H1 (cell line): ENCODE results near the gene ALDH1A2. TPM values are rescaled to one million over a fixed set of nuclear protein-coding genes. Genes with fewer than 3 reads are reported as not detected.
"Not testable (repeated sequence)": the region's sequence is repeated elsewhere in the genome, so short reads cannot be mapped to it uniquely, and the experiment has no call there.

ENCODE experiments used
- CTCF ChIA-PET: fragments of 300-600 bp; sonication (Branson Sonifier 250); formaldehyde crosslinking; loops from one replicate; lab custom pipeline; 2021; ENCODE audit not compliant: partially characterized antibody; lab: Charles Lee
- POLR2A ChIA-PET: fragments of 300-600 bp; sonication (Branson Sonifier 250); formaldehyde crosslinking; loops from one replicate; lab custom pipeline; 2021; ENCODE audit warnings: inconsistent platforms; ENCODE audit not compliant: partially characterized antibody; lab: Charles Lee
- DNase-seq, 2 experiments: peaks; one replicate each; pipeline versions ENCODE4 v3.0.0 to v3.0.0-alpha.2; 2010 to 2022; ENCODE audit warnings: low spot score in 2 of 2, low read depth in 1 of 2, mixed read lengths in 1 of 2
- FAIRE-seq: peaks from 2 replicates; lab custom pipeline; 2011; peaks lifted over from hg19 to GRCh38; lab: Jason Lieb, UNC
- H2AFZ ChIP-seq: 2 replicates; pipeline ENCODE4 v1.8.1; 2012; ENCODE audit warnings: low read length, inconsistent platforms
- H2AK5ac ChIP-seq: 2 replicates; pipeline ENCODE4 v1.6.1; 2013; ENCODE audit warnings: low read depth, low read length
- H2BK120ac ChIP-seq: replicated peaks from 2 replicates; pipeline ENCODE3; 2013; ENCODE audit warnings: low read depth, low read length, inconsistent platforms
- H2BK12ac ChIP-seq: 2 replicates; pipeline ENCODE4 v1.6.1; 2013; ENCODE audit warnings: low read depth, low read length
- H2BK15ac ChIP-seq: 2 replicates; pipeline ENCODE4 v1.6.1; 2013; ENCODE audit warnings: low read length
- H2BK20ac ChIP-seq: 2 replicates; pipeline ENCODE4 v1.6.1; 2013; ENCODE audit warnings: low read length
- H2BK5ac ChIP-seq: 2 replicates; pipeline ENCODE4 v1.6.1; 2013; ENCODE audit warnings: low read depth, low read length
- H3K14ac ChIP-seq: 2 replicates; pipeline ENCODE4 v1.6.1; 2013; ENCODE audit warnings: inconsistent platforms; ENCODE audit not compliant: insufficient read length
- H3K18ac ChIP-seq: 2 replicates; pipeline ENCODE4 v1.6.1; 2013; ENCODE audit warnings: low read length; ENCODE audit errors: extremely low read depth
- H3K23ac ChIP-seq: 2 replicates; pipeline ENCODE4 v1.6.1; 2013; ENCODE audit warnings: inconsistent platforms; ENCODE audit not compliant: insufficient read length
- H3K23me2 ChIP-seq: 2 replicates; pipeline ENCODE4 v1.6.1; 2013; ENCODE audit warnings: low read depth, low read length
- H3K27ac ChIP-seq: 2 replicates; pipeline ENCODE4 v1.6.1; 2011; ENCODE audit warnings: low read depth, low read length, inconsistent platforms
- H3K27me3 ChIP-seq, 4 experiments: replicated peaks in 1 of 4; 1 replicate in 1 of 4; 2 replicates in 3 of 4; pipeline versions ENCODE4 v1.6.1 to v1.8.1; 2011 to 2013; ENCODE audit warnings: low read length in 3 of 4, mild to moderate bottlenecking in 3 of 4, inconsistent platforms in 2 of 4, mixed read lengths in 2 of 4, moderate library complexity in 1 of 4; ENCODE audit not compliant: control insufficient read depth in 3 of 4, insufficient read depth in 3 of 4; ENCODE audit errors: extremely low read depth in 1 of 4
- H3K36me3 ChIP-seq, 4 experiments: 2 replicates each; pipeline versions ENCODE4 v1.6.1 to v1.8.1; 2011 to 2013; ENCODE audit warnings: mild to moderate bottlenecking in 4 of 4, low read length in 3 of 4, moderate library complexity in 2 of 4, control low read depth in 1 of 4, inconsistent platforms in 1 of 4; ENCODE audit not compliant: insufficient read depth in 4 of 4, control insufficient read depth in 2 of 4
- H3K4ac ChIP-seq: replicated peaks from 2 replicates; pipeline ENCODE3; 2013; ENCODE audit warnings: low read length, low read depth, mixed read lengths, inconsistent platforms; ENCODE audit not compliant: insufficient read length
- H3K4me1 ChIP-seq, 4 experiments: replicated peaks in 1 of 4; 1 replicate in 1 of 4; 2 replicates in 3 of 4; pipeline versions ENCODE4 v1.6.1 to v1.8.1; 2011 to 2013; ENCODE audit warnings: low read length in 3 of 4, inconsistent platforms in 2 of 4, mixed read lengths in 1 of 4; ENCODE audit not compliant: insufficient read depth in 4 of 4, control insufficient read depth in 3 of 4
- H3K4me2 ChIP-seq, 2 experiments: 2 replicates each; pipeline versions ENCODE4 v1.6.1 to v1.8.1; 2011 to 2013; ENCODE audit warnings: low read depth in 2 of 2, low read length in 2 of 2, control low read depth in 1 of 2, inconsistent platforms in 1 of 2, mild to moderate bottlenecking in 1 of 2; ENCODE audit not compliant: insufficient read depth in 1 of 2
- H3K4me3 ChIP-seq, 4 experiments: fragments of 200-600, 300-600 bp in 1 of 4; sonication (generic), shearing (Covaris generic), sonication (Bioruptor Twin) in 1 of 4; 2 replicates each; pipeline versions ENCODE4 v1.5.1 to v1.8.1; 2011 to 2016; ENCODE audit warnings: low read length in 4 of 4, low read depth in 3 of 4, control low read depth in 2 of 4, inconsistent platforms in 2 of 4, mild to moderate bottlenecking in 2 of 4, mixed read lengths in 1 of 4, moderate library complexity in 1 of 4; ENCODE audit not compliant: insufficient read depth in 2 of 4; ENCODE audit errors: extremely low read depth in 1 of 4
- H3K56ac ChIP-seq: replicated peaks from 2 replicates; pipeline ENCODE3; 2013; ENCODE audit warnings: low read depth, mild to moderate bottlenecking, mixed read lengths, low read length, inconsistent platforms; ENCODE audit not compliant: insufficient read length
- H3K79me1 ChIP-seq: 2 replicates; pipeline ENCODE4 v1.6.1; 2013; ENCODE audit warnings: low read depth, low read length, control low read depth
- H3K79me2 ChIP-seq, 2 experiments: 2 replicates each; pipeline versions ENCODE4 v1.6.1 to v1.8.1; 2012 to 2013; ENCODE audit warnings: low read length in 2 of 2, mild to moderate bottlenecking in 2 of 2, inconsistent platforms in 1 of 2; ENCODE audit not compliant: insufficient read depth in 2 of 2, control insufficient read depth in 1 of 2
- H3K9ac ChIP-seq, 4 experiments: replicated peaks in 1 of 4; 1 replicate in 1 of 4; 2 replicates in 3 of 4; pipeline versions ENCODE4 v1.6.1 to v1.8.1; 2011 to 2013; ENCODE audit warnings: low read depth in 3 of 4, low read length in 3 of 4, control low read depth in 2 of 4, mild to moderate bottlenecking in 2 of 4, moderate library complexity in 2 of 4, inconsistent platforms in 1 of 4; ENCODE audit errors: extremely low read depth in 1 of 4
- H3K9me3 ChIP-seq, 2 experiments: 2 replicates each; pipeline versions ENCODE4 v1.6.1 to v1.8.1; 2012 to 2013; ENCODE audit warnings: mild to moderate bottlenecking in 2 of 2, moderate library complexity in 2 of 2, control low read depth in 1 of 2, inconsistent platforms in 1 of 2, low read depth in 1 of 2, low read length in 1 of 2, mixed read lengths in 1 of 2; ENCODE audit not compliant: insufficient read depth in 2 of 2
- H4K20me1 ChIP-seq, 2 experiments: replicated peaks in 1 of 2; 2 replicates each; pipeline versions ENCODE3 to v1.8.1; 2011 to 2013; ENCODE audit warnings: inconsistent platforms in 2 of 2, low read length in 2 of 2, mild to moderate bottlenecking in 1 of 2; ENCODE audit not compliant: insufficient read depth in 2 of 2, control insufficient read depth in 1 of 2
- H4K5ac ChIP-seq: 2 replicates; pipeline ENCODE4 v1.6.1; 2013; ENCODE audit warnings: low read length, low read depth, mixed read lengths, inconsistent platforms; ENCODE audit not compliant: insufficient read length
- H4K8ac ChIP-seq: 2 replicates; pipeline ENCODE4 v1.8.0; 2013; ENCODE audit warnings: mild to moderate bottlenecking, moderate library complexity, low read length, inconsistent platforms; ENCODE audit not compliant: insufficient read depth; ENCODE audit errors: extremely low read depth
- H4K91ac ChIP-seq: replicated peaks from 2 replicates; pipeline ENCODE3; 2013; ENCODE audit warnings: low read length, mixed read lengths, inconsistent platforms; ENCODE audit not compliant: insufficient read length
- WGBS, 2 experiments: shearing (Covaris generic) in 1 of 2; methylation state at CpG; one replicate each; pipeline versions ENCODE4 v1.1.6 to v1.1.7; 2013 to 2015; ENCODE audit warnings: low lambda C conversion rate in 2 of 2, mixed read lengths in 2 of 2, inconsistent platforms in 1 of 2, low coverage in 1 of 2, missing lambda C conversion rate in 1 of 2; ENCODE audit not compliant: insufficient replicate concordance in 2 of 2, insufficient coverage in 1 of 2, insufficient read length in 1 of 2; ENCODE audit errors: extremely low coverage in 1 of 2, missing lambda C conversion rate in 1 of 2; 5-methylcytosine and 5-hydroxymethylcytosine counted together
- polyA plus RNA-seq, 7 experiments: library from polyadenylated mRNA; depleted of rRNA in 3 of 7; stranded (reverse) in 5 of 7; unstranded in 2 of 7; fragments of >200 nt in 5 of 7; fragments of 200-250 nt in 2 of 7; gene quantifications; 1 replicate in 5 of 7; 2 replicates in 1 of 7; 4 replicates in 1 of 7; pipeline versions ENCODE4 v1.2.1 to v1.2.3, GENCODE V29; 2011 to 2013; ENCODE audit warnings: missing spikeins in 2 of 7, mixed read lengths in 2 of 7
- total RNA-seq: library from RNA; stranded (reverse); fragmentation: NEBNext Ultra II Directional; extraction: Animal tissue kit (Norgen Biotek cat#: 25700); gene quantifications from 2 replicates; pipeline ENCODE4 v1.2.1, GENCODE V29; 2021

The ALDH1A2 gene
- total and polyA plus RNA-seq, 2 of the 8 experiments (the other 6 are each of a cell fraction or from before 2014, with no cell fraction given), result 0.06 to 0.24 TPM

- H3K14ac ChIP-seq, H2BK5ac ChIP-seq, H3K79me2 ChIP-seq, FAIRE-seq, H3K36me3 ChIP-seq, H2AFZ ChIP-seq, H3K4me2 ChIP-seq, H2BK120ac ChIP-seq, H3K9ac ChIP-seq, H2AK5ac ChIP-seq, H3K4me3 ChIP-seq, H4K91ac ChIP-seq, H4K5ac ChIP-seq, POLR2A ChIA-PET, CTCF ChIA-PET, H3K79me1 ChIP-seq, H3K9me3 ChIP-seq, H3K27ac ChIP-seq, H4K8ac ChIP-seq, H2BK20ac ChIP-seq, H2BK15ac ChIP-seq, H3K56ac ChIP-seq, H3K23me2 ChIP-seq, H3K18ac ChIP-seq, H3K23ac ChIP-seq, H3K27me3 ChIP-seq, H3K4ac ChIP-seq, H2BK12ac ChIP-seq, H3K4me1 ChIP-seq, DNase-seq, H4K20me1 ChIP-seq: not testable (repeated sequence)
- WGBS, 2 experiments, result 90% methylated on average over 7 of the region's 7 CpGs; no CpG with 5 or more reads in 1 of the 2 experiments
Measured at GRCh38 chr15:58045376-58045775, 20.1 kb downstream of the ALDH1A2 start.
